Liver (tissue), 9 donors: ENCODE results near the gene EDRF1. TPM values are rescaled to one million over a fixed set of nuclear protein-coding genes. Genes with fewer than 3 reads are reported as not detected.

Source experiments
- DNase-seq: peaks from one replicate; pipeline ENCODE4 v3.0.0-alpha.2; 2017; ENCODE audit warnings: low spot score
- H3K27ac ChIP-seq, 2 donors: one replicate each; pipeline ENCODE4 v1.7.0; 2013; ENCODE audit warnings: inconsistent platforms in 2 of 2, low read length in 2 of 2, control low read depth in 1 of 2, low read depth in 1 of 2, mild to moderate bottlenecking in 1 of 2
- H3K27me3 ChIP-seq, 4 donors: one replicate each; pipeline versions ENCODE4 v1.6.1 to v1.7.0; 2013; ENCODE audit warnings: low read length in 3 of 4, inconsistent platforms in 1 of 4, mild to moderate bottlenecking in 1 of 4, moderate library complexity in 1 of 4; ENCODE audit not compliant: control insufficient read depth in 4 of 4, insufficient read depth in 4 of 4
- H3K36me3 ChIP-seq, 4 donors: one replicate each; pipeline versions ENCODE4 v1.6.1 to v1.7.0; 2013; ENCODE audit warnings: low read length in 3 of 4, mild to moderate bottlenecking in 3 of 4, low read depth in 1 of 4, moderate library complexity in 1 of 4; ENCODE audit not compliant: control insufficient read depth in 4 of 4, insufficient read depth in 3 of 4
- H3K4me1 ChIP-seq, 4 donors: one replicate each; pipeline versions ENCODE4 v1.6.1 to v1.7.0; 2013; ENCODE audit warnings: low read length in 3 of 4, mild to moderate bottlenecking in 3 of 4, moderate library complexity in 1 of 4; ENCODE audit not compliant: control insufficient read depth in 4 of 4, insufficient read depth in 4 of 4
- H3K4me3 ChIP-seq, 3 donors: one replicate each; pipeline versions ENCODE4 v1.6.1 to v1.7.0; 2013; ENCODE audit warnings: low read length in 3 of 3, control low read depth in 1 of 3, low read depth in 1 of 3, mild to moderate bottlenecking in 1 of 3
- H3K9ac ChIP-seq, 2 donors: one replicate each; pipeline ENCODE4 v1.7.0; 2013; ENCODE audit warnings: low read length in 2 of 2, mild to moderate bottlenecking in 2 of 2, moderate library complexity in 2 of 2, control low read depth in 1 of 2, low read depth in 1 of 2
- H3K9me3 ChIP-seq, 4 donors: one replicate each; pipeline versions ENCODE4 v1.6.1 to v1.7.0; 2013; ENCODE audit warnings: low read length in 3 of 4; ENCODE audit not compliant: control insufficient read depth in 4 of 4
- ATF3 ChIP-seq: IDR thresholded peaks from 2 replicates; pipeline ENCODE4 v1.6.1; 2016; ENCODE audit warnings: antibody characterized with exemption
- CTCF ChIP-seq: fragments of 150-350 bp; IDR thresholded peaks from 2 replicates; pipeline ENCODE4 v1.5.1; 2017; ENCODE audit warnings: improper control_type of control experiment, low read depth, low read length; ENCODE audit not compliant: missing input control
- EGR1 ChIP-seq, 2 donors: IDR thresholded peaks; 2 replicates each; pipeline ENCODE4 v1.6.1; 2016 to 2018; ENCODE audit warnings: antibody characterized with exemption in 2 of 2, low read depth in 2 of 2
- FOXA1 ChIP-seq: IDR thresholded peaks from 2 replicates; pipeline ENCODE4 v1.6.1; 2016; ENCODE audit warnings: antibody characterized with exemption
- FOXA2 ChIP-seq: IDR thresholded peaks from 2 replicates; pipeline ENCODE4 v1.6.1; 2016; ENCODE audit warnings: antibody characterized with exemption
- GABPA ChIP-seq, 2 donors: IDR thresholded peaks in 1 of 2; conservative IDR thresholded peaks in 1 of 2; 2 replicates each; pipeline ENCODE4 v1.6.1; 2016; ENCODE audit warnings: antibody characterized with exemption in 2 of 2, mild to moderate bottlenecking in 1 of 2, moderate library complexity in 1 of 2
- HNF4A ChIP-seq, 2 donors: conservative IDR thresholded peaks; 2 replicates each; pipeline ENCODE4 v1.6.1; 2016; ENCODE audit warnings: antibody characterized with exemption in 2 of 2, mild to moderate bottlenecking in 2 of 2
- HNF4G ChIP-seq: IDR thresholded peaks from 2 replicates; pipeline ENCODE4 v1.6.1; 2016; ENCODE audit warnings: antibody characterized with exemption
- JUND ChIP-seq, 2 donors: IDR thresholded peaks; 2 replicates each; pipeline ENCODE4 v1.6.1; 2016; ENCODE audit warnings: antibody characterized with exemption in 2 of 2
- MAX ChIP-seq: IDR thresholded peaks from 2 replicates; pipeline ENCODE4 v1.6.1; 2016; ENCODE audit warnings: antibody characterized with exemption
- NR2F2 ChIP-seq: IDR thresholded peaks from 2 replicates; pipeline ENCODE4 v1.6.1; 2016; ENCODE audit warnings: antibody characterized with exemption
- RAD21 ChIP-seq, 2 donors: IDR thresholded peaks; 2 replicates each; pipeline ENCODE4 v1.6.1; 2016; ENCODE audit warnings: antibody characterized with exemption in 2 of 2, mild to moderate bottlenecking in 2 of 2
- RXRA ChIP-seq, 2 donors: IDR thresholded peaks; 2 replicates each; pipeline ENCODE4 v1.6.1; 2017 to 2018; ENCODE audit warnings: antibody characterized with exemption in 2 of 2, mild to moderate bottlenecking in 1 of 2
- SP1 ChIP-seq: IDR thresholded peaks from 2 replicates; pipeline ENCODE4 v1.6.1; 2018; ENCODE audit warnings: antibody characterized with exemption, mild to moderate bottlenecking
- TAF1 ChIP-seq: conservative IDR thresholded peaks from 2 replicates; pipeline ENCODE4 v1.6.1; 2016; ENCODE audit warnings: antibody characterized with exemption, mild to moderate bottlenecking
- YY1 ChIP-seq: IDR thresholded peaks from 2 replicates; pipeline ENCODE4 v1.6.1; 2016; ENCODE audit warnings: antibody characterized with exemption, mild to moderate bottlenecking
- WGBS: extraction: QIAGEN DNeasy Blood & Tissue Kit; methylation state at CpG from one replicate; pipeline ENCODE4 v1.1.7; 2013; 5-methylcytosine and 5-hydroxymethylcytosine counted together
- polyA plus RNA-seq, 2 donors: library from polyadenylated mRNA; stranded (reverse) in 1 of 2; unstranded in 1 of 2; fragments of 200-250 nt in 1 of 2; fragments of >200 nt in 1 of 2; fragmentation: Nextera tagmentation in 1 of 2; extraction: Ambion mirVana in 1 of 2; gene quantifications; one replicate each; pipeline versions ENCODE4 v1.2.1 to v1.2.3, GENCODE V29; 2013 to 2015
- total RNA-seq, 2 donors: library from RNA; depleted of rRNA; stranded (reverse); fragments of >200 nt; gene quantifications; one replicate each; pipeline ENCODE4 v1.2.3, GENCODE V29; 2014
- TF ChIP-seq, protein P1 (sequence below): IDR thresholded peaks from 2 replicates; pipeline ENCODE4 v1.6.1; 2016; ENCODE audit warnings: antibody characterized with exemption
- TF ChIP-seq, protein P2 (sequence below): IDR thresholded peaks from 2 replicates; pipeline ENCODE4 v1.6.1; 2016; ENCODE audit warnings: antibody characterized with exemption, mild to moderate bottlenecking
- donor health status: healthy.
- donor health status: healthy.
- donor health status: healthy.
- donor health status: healthy.
- donor health status: healthy.

The EDRF1 gene
- total and polyA plus RNA-seq, 4 donors, result 3.9 to 17.0 (median 9.2) TPM

- H3K4me1 ChIP-seq, result no peaks in the 10 kb centered on the region
- 91% methylated on average over 5 of the region's 5 CpGs for WGBS
- no peak for DNase-seq
- H3K9me3 ChIP-seq, result no peaks in the 10 kb centered on the region
- H3K9ac ChIP-seq, result no peak overlapping the region
- no peak overlapping the region for H3K4me3 ChIP-seq
- no peak overlapping the region for H3K27ac ChIP-seq
- peaks cover 4 to 66% (median 31%) of the 10 kb centered on the region in 4 donors for H3K36me3 ChIP-seq
- no peaks in the 10 kb centered on the region for H3K27me3 ChIP-seq
- no peak for TF ChIP-seq RAD21 (IDR thresholded peaks at IDR 0.05)
- no peak for TF ChIP-seq RXRA (IDR thresholded peaks at IDR 0.05)
- no peak for TF ChIP-seq SP1
- TF ChIP-seq CTCF, result no peak
- no peak for TF ChIP-seq GABPA (IDR thresholded peaks at IDR 0.05 in 1 of 2, conservative IDR thresholded peaks at IDR 0.05 in 1 of 2)
- TF ChIP-seq EGR1 (IDR thresholded peaks at IDR 0.05; ENCODE audit: low read depth in 2 of 2), result no peak
- TF ChIP-seq HNF4A (conservative IDR thresholded peaks at IDR 0.05), result no peak
- TF ChIP-seq YY1, result no peak
- TF ChIP-seq, protein P1, sequence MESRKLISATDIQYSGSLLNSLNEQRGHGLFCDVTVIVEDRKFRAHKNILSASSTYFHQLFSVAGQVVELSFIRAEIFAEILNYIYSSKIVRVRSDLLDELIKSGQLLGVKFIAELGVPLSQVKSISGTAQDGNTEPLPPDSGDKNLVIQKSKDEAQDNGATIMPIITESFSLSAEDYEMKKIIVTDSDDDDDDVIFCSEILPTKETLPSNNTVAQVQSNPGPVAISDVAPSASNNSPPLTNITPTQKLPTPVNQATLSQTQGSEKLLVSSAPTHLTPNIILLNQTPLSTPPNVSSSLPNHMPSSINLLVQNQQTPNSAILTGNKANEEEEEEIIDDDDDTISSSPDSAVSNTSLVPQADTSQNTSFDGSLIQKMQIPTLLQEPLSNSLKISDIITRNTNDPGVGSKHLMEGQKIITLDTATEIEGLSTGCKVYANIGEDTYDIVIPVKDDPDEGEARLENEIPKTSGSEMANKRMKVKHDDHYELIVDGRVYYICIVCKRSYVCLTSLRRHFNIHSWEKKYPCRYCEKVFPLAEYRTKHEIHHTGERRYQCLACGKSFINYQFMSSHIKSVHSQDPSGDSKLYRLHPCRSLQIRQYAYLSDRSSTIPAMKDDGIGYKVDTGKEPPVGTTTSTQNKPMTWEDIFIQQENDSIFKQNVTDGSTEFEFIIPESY, result no peak
- no peak for TF ChIP-seq ATF3
- TF ChIP-seq FOXA1, result no peak
- no peak for TF ChIP-seq NR2F2
- no peak for TF ChIP-seq MAX
- TF ChIP-seq, protein P2, sequence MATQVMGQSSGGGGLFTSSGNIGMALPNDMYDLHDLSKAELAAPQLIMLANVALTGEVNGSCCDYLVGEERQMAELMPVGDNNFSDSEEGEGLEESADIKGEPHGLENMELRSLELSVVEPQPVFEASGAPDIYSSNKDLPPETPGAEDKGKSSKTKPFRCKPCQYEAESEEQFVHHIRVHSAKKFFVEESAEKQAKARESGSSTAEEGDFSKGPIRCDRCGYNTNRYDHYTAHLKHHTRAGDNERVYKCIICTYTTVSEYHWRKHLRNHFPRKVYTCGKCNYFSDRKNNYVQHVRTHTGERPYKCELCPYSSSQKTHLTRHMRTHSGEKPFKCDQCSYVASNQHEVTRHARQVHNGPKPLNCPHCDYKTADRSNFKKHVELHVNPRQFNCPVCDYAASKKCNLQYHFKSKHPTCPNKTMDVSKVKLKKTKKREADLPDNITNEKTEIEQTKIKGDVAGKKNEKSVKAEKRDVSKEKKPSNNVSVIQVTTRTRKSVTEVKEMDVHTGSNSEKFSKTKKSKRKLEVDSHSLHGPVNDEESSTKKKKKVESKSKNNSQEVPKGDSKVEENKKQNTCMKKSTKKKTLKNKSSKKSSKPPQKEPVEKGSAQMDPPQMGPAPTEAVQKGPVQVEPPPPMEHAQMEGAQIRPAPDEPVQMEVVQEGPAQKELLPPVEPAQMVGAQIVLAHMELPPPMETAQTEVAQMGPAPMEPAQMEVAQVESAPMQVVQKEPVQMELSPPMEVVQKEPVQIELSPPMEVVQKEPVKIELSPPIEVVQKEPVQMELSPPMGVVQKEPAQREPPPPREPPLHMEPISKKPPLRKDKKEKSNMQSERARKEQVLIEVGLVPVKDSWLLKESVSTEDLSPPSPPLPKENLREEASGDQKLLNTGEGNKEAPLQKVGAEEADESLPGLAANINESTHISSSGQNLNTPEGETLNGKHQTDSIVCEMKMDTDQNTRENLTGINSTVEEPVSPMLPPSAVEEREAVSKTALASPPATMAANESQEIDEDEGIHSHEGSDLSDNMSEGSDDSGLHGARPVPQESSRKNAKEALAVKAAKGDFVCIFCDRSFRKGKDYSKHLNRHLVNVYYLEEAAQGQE, result no peak
- no peak for TF ChIP-seq HNF4G
- no peak for TF ChIP-seq JUND (IDR thresholded peaks at IDR 0.05)
- TF ChIP-seq TAF1, result no peak
These were observed 82.6 kb downstream of the EDRF1 start for GRCh38 chr10:125802131-125802530.

DNA sequence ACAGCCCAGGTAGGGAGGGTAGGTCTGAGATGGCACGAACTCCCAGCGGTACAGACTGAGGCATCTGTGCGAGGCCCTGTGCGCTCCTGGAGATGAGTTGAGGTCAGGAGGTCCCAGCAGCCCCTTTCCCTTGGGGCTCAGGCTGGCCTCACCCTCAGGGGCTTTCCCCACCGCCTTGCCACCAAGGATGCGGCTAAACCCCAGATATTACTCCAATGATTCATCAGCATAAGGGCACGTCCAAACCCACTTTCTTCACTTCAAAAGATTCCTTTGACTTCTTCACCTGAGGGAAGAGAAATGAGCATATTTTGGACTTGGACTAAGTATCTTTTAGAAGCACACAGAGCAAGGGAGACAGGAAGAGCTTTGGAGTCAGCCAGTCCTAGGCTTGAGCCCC, 83.2 kb downstream of the EDRF1 start:
- Histone ChIP-seq H3K9me3 (no peaks in the 10 kb centered on the region), H3K4me1 (no peaks in the 10 kb centered on the region), H3K27ac (no peak overlapping the region), H3K9ac (no peak overlapping the region), H3K4me3 (no peak overlapping the region), H3K27me3 (no peaks in the 10 kb centered on the region), H3K36me3 (peaks cover 4 to 66% (median 30%) of the 10 kb centered on the region in 4 donors)
- DNase-seq, result no peak
- WGBS, result 98% methylated on average over 7 of the region's 7 CpGs
- TF ChIP-seq CTCF (no peak), NR2F2 (no peak), MAX (no peak), FOXA2 (no peak), HNF4G (no peak), JUND (IDR thresholded peaks at IDR 0.05) (no peak)
